ENCODE measurements around the gene KLHL1. TPM values are rescaled to one million over a fixed set of nuclear protein-coding genes. Genes with fewer than 3 reads are reported as not detected.

Gene KLHL1
- total and polyA plus RNA-seq, 2 of the 13 experiments (the other 11 are each of a cell fraction or from before 2014, with no cell fraction given) = 0.01 TPM; not detected in 1

DNA sequence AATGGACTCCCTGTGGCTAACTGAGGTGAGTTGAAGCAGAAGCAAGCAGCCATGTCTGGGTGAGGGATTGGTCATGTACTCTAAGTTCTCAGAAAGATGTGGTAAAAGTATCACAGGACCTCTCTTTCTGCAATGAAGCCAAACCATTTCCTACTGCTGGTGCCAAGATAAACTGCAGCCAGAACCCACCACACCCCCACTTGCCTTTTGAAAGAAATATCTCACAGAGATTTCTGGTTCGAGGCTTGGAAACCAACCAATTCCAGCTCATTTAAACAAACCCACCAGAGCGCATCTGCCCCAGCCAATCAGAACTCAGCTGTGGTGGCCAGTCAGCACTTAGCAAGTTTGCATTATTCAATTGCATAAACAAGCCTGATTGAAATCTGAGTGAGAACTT is 205.2 kb downstream of the KLHL1 start:
- H3K27me3 ChIP-seq (ENCODE audit: control insufficient read depth in 1 of 2, insufficient read depth in 2 of 2, low read length in 2 of 2) = no peaks in the 10 kb centered on the region
- no peak for DNase-seq (ENCODE audit: low spot score)
- no TSS peak for BruUV-seq (replicated peaks)
- no peaks in the 10 kb centered on the region for H3K79me2 ChIP-seq (ENCODE audit: insufficient read depth, low read length)
- 52% methylated on average over 2 of the region's 2 CpGs for WGBS (ENCODE audit: low lambda C conversion rate)
- TF ChIP-seq ZNF33B (CRISPR knock-in tag; IDR thresholded peaks at IDR 0.05) = no peak
- TF ChIP-seq ZNF292 (CRISPR knock-in tag; IDR thresholded peaks at IDR 0.05; ENCODE audit: borderline replicate concordance, low read depth) = no peak
- TF ChIP-seq MATR3 (CRISPR knock-in tag; IDR thresholded peaks at IDR 0.05) = no peak
- TF ChIP-seq ZNF761 (CRISPR knock-in tag; conservative IDR thresholded peaks at IDR 0.05) = no peak
- no peak for TF ChIP-seq ZNF160 (CRISPR knock-in tag; IDR thresholded peaks at IDR 0.05)
- no peak overlapping the region for H3K27ac ChIP-seq (ENCODE audit: extremely low read length, insufficient read depth, low read length)
- no peak overlapping the region for H3K9ac ChIP-seq (ENCODE audit: insufficient read depth, low read depth, low read length)
- ATAC-seq = no peak
- H2AFZ ChIP-seq (ENCODE audit: low read length) = no peak overlapping the region
- no peaks in the 10 kb centered on the region for H3K9me3 ChIP-seq (ENCODE audit: low read length)
- no peaks in the 10 kb centered on the region for H3K36me3 ChIP-seq (replicated peaks in 1 of 2; ENCODE audit: control insufficient read depth in 1 of 2, insufficient read depth in 2 of 2, low read length in 2 of 2)
- ChIA-PET POLR2A (no interaction called here), CTCF (ENCODE audit: low intra/inter-chr PET ratio, low total read pairs) (no interaction called here)
- H4K20me1 ChIP-seq (ENCODE audit: insufficient read depth, low read length) = no peaks in the 10 kb centered on the region
- no peak overlapping the region for H3K4me3 ChIP-seq (replicated peaks in 1 of 3; ENCODE audit: insufficient read depth in 1 of 3, low read depth in 2 of 3, low read length in 3 of 3)
- in situ Hi-C loops (cut with HindIII; ENCODE audit: extremely low pct_ligation_motif_present, low pct_unique_long_range_greater_than_20kb) (no loop called here), intact Hi-C loops (cut with micrococcal nuclease; ENCODE audit: unreplicated experiment) (no loop called here)
- no peaks in the 10 kb centered on the region for H3K4me1 ChIP-seq (ENCODE audit: insufficient read depth, low read length)
- no peak for FAIRE-seq
- no peak overlapping the region for H3K4me2 ChIP-seq (ENCODE audit: low read depth, low read length)

DNA sequence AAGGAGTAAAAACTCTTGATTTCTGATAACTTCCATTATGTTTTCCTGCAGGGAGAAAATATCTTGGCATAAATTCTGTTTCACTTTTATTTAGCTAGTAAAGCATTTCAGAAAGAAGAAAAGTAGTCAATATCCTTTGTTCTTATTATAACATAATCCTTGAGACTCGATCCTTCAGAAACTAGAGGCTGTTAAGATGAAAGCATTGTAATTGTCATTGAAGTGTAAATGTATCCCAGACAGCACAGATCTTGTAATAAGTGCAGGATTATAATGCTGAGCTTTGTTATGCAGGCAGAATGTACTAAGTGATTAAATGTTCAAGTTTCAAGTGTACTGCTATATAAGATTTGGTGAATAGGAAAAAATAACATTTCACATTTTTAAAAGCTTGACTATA is 225.8 kb downstream of the KLHL1 start:
- TF ChIP-seq, protein P1, sequence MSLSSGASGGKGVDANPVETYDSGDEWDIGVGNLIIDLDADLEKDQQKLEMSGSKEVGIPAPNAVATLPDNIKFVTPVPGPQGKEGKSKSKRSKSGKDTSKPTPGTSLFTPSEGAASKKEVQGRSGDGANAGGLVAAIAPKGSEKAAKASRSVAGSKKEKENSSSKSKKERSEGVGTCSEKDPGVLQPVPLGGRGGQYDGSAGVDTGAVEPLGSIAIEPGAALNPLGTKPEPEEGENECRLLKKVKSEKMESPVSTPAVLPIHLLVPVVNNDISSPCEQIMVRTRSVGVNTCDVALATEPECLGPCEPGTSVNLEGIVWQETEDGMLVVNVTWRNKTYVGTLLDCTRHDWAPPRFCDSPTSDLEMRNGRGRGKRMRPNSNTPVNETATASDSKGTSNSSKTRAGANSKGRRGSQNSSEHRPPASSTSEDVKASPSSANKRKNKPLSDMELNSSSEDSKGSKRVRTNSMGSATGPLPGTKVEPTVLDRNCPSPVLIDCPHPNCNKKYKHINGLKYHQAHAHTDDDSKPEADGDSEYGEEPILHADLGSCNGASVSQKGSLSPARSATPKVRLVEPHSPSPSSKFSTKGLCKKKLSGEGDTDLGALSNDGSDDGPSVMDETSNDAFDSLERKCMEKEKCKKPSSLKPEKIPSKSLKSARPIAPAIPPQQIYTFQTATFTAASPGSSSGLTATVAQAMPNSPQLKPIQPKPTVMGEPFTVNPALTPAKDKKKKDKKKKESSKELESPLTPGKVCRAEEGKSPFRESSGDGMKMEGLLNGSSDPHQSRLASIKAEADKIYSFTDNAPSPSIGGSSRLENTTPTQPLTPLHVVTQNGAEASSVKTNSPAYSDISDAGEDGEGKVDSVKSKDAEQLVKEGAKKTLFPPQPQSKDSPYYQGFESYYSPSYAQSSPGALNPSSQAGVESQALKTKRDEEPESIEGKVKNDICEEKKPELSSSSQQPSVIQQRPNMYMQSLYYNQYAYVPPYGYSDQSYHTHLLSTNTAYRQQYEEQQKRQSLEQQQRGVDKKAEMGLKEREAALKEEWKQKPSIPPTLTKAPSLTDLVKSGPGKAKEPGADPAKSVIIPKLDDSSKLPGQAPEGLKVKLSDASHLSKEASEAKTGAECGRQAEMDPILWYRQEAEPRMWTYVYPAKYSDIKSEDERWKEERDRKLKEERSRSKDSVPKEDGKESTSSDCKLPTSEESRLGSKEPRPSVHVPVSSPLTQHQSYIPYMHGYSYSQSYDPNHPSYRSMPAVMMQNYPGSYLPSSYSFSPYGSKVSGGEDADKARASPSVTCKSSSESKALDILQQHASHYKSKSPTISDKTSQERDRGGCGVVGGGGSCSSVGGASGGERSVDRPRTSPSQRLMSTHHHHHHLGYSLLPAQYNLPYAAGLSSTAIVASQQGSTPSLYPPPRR (CRISPR knock-in tag; IDR thresholded peaks at IDR 0.05; ENCODE audit: borderline replicate concordance) = no peak
- TF ChIP-seq RXRB (CRISPR knock-in tag; IDR thresholded peaks at IDR 0.05; ENCODE audit: borderline replicate concordance) (no peak), SRSF1 (optimal IDR thresholded peaks at IDR 0.05; ENCODE audit: low read depth, low read length) (no peak)
- DNase-seq (ENCODE audit: low spot score) (no peak), FAIRE-seq (no peak), ATAC-seq (no peak)
- BruUV-seq (replicated peaks) = no TSS peak
- Histone ChIP-seq H3K79me2 (ENCODE audit: insufficient read depth, low read length) (no peaks in the 10 kb centered on the region), H4K20me1 (ENCODE audit: insufficient read depth, low read length) (no peaks in the 10 kb centered on the region), H3K9me3 (ENCODE audit: low read length) (no peaks in the 10 kb centered on the region), H3K4me1 (ENCODE audit: insufficient read depth, low read length) (no peaks in the 10 kb centered on the region), H3K9ac (ENCODE audit: insufficient read depth, low read depth, low read length) (no peak overlapping the region), H3K4me3 (replicated peaks in 1 of 3; ENCODE audit: insufficient read depth in 1 of 3, low read depth in 2 of 3, low read length in 3 of 3) (no peak overlapping the region), H2AFZ (ENCODE audit: low read length) (no peak overlapping the region), H3K27ac (ENCODE audit: extremely low read length, insufficient read depth, low read length) (no peak overlapping the region), H3K27me3 (ENCODE audit: control insufficient read depth in 1 of 2, insufficient read depth in 2 of 2, low read length in 2 of 2) (no peaks in the 10 kb centered on the region), H3K36me3 (replicated peaks in 1 of 2; ENCODE audit: control insufficient read depth in 1 of 2, insufficient read depth in 2 of 2, low read length in 2 of 2) (no peaks in the 10 kb centered on the region), H3K4me2 (ENCODE audit: low read depth, low read length) (no peak overlapping the region)
- WGBS (ENCODE audit: low lambda C conversion rate) = 0% methylated on average over 1 of the region's 1 CpG
- ChIA-PET CTCF (ENCODE audit: low intra/inter-chr PET ratio, low total read pairs) (no interaction called here), POLR2A (no interaction called here)
- intact Hi-C loops (cut with micrococcal nuclease; ENCODE audit: unreplicated experiment) = no loop called here
- in situ Hi-C loops (cut with HindIII; ENCODE audit: extremely low pct_ligation_motif_present, low pct_unique_long_range_greater_than_20kb) = no loop called here
